Hepatocyte (in vitro differentiated cells): ENCODE results near the gene SBF2.

Experiments
- EZH2 ChIP-seq: fragments of 200-600 bp; sonication (generic); IDR thresholded peaks from 2 replicates; pipeline ENCODE4 v1.6.1; 2016; ENCODE audit warnings: antibody characterized with exemption, mild to moderate bottlenecking, borderline replicate concordance
- TF ChIP-seq, protein P1 (sequence below): fragments of 200-600 bp; sonication (generic); IDR thresholded peaks from 2 replicates; pipeline ENCODE4 v1.5.1; 2016; ENCODE audit warnings: antibody characterized with exemption, mild to moderate bottlenecking; ENCODE audit not compliant: poor library complexity

- TF ChIP-seq, protein P1, sequence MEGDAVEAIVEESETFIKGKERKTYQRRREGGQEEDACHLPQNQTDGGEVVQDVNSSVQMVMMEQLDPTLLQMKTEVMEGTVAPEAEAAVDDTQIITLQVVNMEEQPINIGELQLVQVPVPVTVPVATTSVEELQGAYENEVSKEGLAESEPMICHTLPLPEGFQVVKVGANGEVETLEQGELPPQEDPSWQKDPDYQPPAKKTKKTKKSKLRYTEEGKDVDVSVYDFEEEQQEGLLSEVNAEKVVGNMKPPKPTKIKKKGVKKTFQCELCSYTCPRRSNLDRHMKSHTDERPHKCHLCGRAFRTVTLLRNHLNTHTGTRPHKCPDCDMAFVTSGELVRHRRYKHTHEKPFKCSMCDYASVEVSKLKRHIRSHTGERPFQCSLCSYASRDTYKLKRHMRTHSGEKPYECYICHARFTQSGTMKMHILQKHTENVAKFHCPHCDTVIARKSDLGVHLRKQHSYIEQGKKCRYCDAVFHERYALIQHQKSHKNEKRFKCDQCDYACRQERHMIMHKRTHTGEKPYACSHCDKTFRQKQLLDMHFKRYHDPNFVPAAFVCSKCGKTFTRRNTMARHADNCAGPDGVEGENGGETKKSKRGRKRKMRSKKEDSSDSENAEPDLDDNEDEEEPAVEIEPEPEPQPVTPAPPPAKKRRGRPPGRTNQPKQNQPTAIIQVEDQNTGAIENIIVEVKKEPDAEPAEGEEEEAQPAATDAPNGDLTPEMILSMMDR, result no peak
- TF ChIP-seq EZH2, result no peak
These were observed 60.4 kb downstream of the SBF2 start for GRCh38 chr11:10233581-10233980.
